Measurements from ENCODE around the gene METTL15.
"Not testable (repeated sequence)": the region's sequence is repeated elsewhere in the genome, so short reads cannot be mapped to it uniquely, and the experiment has no call there.

The METTL15 gene, protein sequence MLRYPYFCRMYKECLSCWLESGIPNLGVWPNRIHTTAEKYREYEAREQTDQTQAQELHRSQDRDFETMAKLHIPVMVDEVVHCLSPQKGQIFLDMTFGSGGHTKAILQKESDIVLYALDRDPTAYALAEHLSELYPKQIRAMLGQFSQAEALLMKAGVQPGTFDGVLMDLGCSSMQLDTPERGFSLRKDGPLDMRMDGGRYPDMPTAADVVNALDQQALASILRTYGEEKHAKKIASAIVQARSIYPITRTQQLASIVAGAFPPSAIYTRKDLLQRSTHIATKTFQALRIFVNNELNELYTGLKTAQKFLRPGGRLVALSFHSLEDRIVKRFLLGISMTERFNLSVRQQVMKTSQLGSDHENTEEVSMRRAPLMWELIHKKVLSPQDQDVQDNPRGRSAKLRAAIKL

DNA sequence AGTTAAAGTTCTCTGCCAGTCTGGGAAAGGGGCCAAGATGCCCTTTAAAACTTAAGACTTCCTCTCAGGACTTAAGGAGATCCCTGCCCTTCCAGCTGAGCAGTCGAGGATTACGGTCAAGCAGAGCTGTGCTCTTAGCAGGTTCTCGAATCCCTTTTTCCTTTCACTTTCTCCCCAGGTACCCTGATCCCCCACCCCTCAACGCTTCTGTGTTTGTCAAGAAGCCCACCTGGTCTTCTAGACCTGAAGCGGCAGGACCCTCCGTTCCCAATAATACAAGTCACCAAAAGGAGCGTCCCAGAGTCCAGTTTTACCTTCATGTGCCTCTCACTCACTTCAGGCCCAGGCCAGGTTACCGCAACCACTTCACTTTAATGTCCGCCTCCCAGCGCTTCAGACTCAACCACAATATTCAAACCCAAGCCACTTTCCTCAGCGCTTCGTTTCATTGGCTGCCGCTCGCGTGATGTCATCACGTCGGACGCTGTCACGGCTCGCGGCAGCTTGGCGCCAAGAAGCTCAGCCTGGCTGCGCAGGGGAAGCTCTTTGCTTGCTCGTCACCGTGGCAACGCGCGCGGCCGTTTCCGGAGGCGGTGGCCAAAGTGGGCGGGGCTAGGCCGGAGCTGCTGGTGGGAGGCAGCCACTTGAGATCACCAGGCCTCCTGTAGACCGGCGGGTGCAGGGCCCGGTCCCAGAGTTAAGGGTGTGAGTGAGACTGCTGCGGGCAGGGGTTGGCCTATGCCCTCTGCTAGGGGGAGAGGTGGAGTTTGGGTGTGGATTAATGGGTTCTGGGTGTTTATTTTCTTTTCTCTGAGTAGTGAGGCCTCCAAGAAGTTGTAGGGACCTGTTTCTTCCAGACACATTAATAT lies at the start of gene METTL15, which contains the start of gene KIF18A:
TSS of gene METTL15 (plus strand) at position 639 of the 869 bp plus-strand sequence. CDS start 4,947 bp downstream, outside the sequence.
TSS of gene KIF18A (minus strand) at position 407 of the 869 bp plus-strand sequence. CDS start 10,209 bp downstream, outside the sequence.
- DNase-seq: peak; percentile 92

DNA sequence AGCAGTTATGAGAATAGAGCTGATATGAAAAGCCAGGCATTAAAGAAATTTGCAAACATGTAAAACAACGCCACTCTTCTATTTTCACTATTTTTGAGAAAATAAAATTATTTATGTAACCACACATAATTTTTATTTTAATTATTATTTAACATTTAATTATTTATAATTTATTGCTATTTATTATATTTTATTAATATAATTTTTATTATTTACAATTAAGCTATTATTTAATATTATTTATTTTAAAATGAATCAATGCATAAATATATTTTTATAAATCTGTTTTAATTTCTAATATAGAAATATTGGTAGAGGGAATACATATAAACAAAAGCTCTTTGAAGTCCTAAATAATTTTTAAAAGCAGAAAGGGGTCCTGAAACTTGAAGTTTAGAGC lies 36.9 kb upstream of the METTL15 start:
- DNase-seq: no peak

DNA sequence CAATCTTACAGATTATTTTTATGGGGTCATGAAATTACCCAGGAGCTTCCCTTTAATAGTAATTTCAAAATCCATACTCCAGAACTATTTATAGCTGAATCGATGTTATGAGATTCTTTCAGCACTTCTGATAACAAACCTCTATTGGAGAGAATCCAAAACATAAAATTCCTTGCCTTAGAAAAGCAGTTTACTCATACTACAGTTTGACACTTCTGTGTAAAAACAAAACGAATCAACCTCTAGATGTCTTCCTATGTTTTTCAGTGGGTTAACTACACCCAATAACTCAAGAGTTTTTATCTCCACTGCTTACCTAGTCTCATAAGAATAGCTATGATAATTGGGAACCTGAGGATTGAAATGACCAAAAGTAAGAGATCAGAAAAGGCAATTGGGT lies 35.9 kb upstream of the METTL15 start:
- no peak for DNase-seq

DNA sequence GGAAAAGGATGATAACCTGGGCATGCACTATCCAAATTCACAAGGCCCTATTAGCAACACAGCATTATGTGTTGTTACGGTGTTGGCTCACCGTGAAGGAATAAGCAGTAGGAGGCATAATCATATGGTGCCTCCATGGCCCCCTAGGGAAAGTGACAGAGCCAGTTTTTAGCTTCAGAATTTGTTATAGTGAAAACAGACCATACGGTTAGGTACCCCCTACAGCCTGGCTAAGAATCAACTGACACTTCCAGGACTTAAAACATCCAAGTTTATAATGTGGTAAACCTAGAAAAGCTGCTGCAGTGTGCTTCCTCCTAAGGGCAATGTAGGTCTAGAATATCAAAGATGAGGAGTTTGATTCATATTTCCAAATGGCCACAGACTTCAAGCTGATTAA lies 30.7 kb upstream of the METTL15 start:
- DNase-seq: no peak

DNA sequence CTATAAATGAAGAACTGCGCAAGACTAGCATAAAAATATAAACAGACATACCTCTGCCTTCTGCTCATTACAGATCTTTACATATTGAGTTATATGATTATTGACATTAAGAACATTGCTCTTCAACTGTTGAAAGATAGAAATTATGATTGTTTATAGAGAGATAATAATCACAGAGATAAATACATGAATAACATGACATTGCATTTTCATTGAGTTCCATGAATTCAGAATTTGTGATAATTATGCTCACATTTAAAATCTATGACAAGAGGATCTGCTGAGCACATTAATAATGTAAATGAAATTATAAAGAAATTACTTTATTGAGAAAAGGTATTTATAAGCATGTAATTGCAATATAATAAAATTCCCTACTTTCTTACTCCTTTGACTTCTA lies 25.1 kb upstream of the METTL15 start:
- DNase-seq: no peak

DNA sequence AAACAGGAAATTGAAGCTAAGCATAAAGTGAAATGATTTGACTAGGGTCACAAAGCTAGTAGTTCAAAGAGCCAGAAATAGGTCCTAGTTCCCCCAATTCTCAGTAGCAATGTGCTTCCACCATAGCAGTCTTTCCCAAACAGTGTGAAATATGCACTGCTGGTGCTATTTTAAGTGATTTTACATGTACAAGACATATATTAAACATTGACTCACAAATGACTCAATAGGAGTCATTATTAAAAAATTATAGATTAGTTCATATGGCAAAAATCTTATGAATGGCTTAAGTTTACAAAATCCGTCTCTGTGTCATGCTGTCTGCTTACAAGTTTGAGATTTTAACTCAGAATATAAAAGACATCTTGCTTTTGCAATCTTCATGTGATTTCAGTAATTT lies 21.6 kb upstream of the METTL15 start:
- DNase-seq: no peak

DNA sequence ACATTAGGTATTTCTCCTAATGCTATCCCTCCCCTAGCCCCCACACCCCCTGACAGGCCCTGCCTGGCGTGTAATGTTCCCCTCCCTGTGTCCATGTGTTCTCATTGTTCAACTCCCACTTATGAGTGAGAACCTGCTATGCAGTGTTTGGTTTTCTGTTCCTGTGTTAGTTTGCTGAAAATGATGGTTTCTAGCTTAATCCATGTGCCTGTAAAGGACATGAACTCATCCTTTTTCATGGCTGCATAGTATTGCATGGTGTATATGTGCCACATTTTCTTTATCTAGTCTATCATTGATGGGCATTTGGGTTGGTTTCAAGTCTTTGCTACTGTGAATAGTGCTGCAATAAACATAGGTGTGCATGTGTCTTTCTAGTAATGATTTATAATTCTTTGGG lies 21.0 kb upstream of the METTL15 start:
- DNase-seq: not testable (repeated sequence)

DNA sequence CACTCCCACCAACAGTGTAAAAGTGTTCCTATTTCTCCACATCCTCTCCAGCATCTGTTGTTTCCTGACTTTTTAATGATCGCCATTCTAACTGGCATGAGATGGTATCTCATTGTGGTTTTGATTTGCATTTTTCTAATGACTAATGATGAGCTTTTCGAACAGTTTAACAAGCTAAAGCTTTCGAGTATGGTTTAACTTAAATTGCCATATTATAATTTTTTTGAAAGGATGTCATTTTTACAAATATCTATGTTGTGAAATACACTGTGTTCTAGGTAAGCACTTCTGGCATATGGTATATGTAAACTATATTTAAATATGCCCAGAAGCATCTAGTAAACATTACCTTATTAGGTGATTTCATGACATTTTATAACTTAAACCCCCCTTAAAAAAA lies 20.5 kb upstream of the METTL15 start:
- DNase-seq: not testable (repeated sequence)

DNA sequence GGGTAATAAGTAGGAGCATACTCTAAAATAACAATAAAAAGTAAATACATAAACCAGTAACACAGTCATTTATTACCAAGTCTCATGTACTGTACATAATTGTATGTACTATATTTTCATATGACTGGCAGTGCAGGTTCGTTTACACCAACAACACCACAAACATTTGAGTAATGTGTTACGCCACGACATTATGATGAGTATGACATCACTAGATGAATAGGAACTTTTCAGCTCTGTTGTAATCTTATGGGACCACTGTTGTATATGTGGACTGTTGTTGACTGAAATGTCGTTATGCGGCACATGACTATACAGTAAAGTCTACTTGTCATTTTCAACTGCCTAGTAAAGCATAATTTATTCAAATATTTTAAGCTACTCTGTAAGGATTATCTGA lies 18.8 kb upstream of the METTL15 start:
- no peak for DNase-seq

DNA sequence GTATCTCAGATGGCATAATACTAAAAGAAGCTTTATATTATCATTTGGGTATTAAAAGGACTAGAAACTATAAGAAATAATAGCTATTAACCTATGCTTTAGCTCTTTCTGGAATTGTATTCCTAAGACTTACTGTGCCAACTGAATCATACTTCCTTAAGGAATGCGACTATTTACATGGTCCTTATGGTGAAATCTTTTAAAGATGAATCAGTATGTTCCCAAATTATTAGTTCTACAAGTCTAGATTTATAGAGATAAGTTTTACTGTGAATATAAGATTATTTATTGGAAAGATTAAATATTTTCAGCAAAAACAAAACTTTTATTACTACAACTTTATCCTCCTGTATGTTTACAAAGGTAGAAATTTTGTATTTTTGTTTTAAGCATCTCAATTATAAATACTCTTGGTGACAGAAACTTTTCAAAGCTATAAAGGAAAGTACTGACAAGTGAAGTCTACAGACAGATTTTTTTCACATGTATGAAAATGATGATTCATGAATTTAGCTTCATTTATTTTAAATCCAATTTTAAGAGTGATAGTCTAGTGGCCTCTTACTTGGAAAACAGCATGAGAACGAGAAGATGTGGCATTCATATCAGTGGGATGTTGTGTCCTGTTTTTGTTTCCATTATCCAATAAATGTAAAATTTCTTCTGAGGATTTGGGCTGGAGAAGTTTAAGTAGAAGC lies 18.0 kb upstream of the METTL15 start:
- DNase-seq: no peak

DNA sequence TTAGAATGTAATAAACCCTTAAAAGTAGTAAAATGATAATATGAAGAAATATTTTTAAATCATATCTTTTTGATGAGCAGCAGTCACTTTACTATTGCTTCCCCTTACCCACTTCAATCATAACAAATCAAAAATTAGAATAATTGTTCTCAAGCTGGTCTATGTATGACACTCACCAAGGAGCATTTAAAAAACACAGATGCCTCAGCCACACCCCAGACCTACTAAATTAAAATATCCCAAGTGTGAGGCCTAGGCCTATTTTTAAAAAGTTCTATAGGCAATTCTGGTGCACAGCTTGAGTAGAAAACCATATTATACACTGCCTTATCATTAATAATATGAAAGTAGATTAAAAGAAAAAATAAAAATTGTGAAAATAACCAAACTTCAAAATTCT lies 15.4 kb upstream of the METTL15 start:
- no peak for DNase-seq

DNA sequence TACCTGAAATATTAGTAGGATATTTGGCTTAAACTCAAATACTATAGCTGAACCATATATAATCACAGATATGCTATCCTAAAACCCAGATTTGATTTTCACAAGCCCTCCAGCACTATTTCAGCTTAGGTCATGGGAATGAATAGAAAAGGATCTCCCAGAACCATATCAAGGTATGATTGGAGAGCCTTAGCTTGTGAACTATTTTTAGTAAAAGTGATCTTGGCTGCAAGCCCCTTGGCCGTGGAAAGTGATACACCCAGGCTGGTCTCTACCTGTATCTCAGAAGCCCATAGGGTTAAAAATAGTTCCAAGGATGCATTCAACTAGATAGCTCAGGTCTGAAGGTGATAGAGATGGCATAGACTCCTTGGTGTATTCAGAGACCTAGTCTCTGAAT lies 9.9 kb upstream of the METTL15 start:
- DNase-seq: no peak

DNA sequence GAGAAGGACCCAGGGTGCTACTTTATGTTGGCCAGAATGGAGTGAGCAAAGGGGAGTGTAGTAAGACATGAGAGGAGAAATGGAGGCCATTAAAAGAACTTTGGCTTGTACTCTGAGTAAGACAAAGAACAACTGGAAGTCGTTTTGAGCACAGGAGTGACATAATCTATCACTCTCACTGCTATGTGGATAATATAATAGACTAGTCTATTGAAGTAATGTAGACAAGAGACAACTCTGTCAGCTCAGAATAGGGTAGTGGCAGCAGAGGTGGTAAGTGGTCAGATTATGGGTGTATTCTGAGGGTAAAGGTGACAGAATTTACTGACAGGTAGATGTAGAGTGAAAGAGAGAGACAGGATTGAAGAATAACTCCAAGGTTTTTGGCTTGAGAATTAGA lies 8.5 kb upstream of the METTL15 start:
- no peak for DNase-seq

DNA sequence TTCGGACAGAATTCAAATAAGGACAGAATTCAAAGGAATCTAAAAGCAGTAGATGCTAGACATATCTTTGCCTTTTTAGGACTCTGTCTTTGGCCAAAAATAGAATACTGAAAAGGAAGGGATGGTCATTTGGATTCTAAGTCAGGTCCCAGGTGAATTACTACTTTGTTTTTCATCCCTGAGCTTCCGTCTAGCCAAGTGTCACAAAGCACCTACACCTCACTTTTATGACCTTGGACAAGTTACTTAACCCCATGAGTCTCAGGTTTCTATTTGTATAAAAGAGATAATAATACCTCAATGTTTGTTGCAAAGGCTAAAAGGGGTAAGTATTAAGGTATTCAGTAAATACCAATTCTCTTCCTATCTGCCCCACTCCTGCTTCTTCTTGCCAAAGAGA lies 7.5 kb upstream of the METTL15 start:
- DNase-seq: no peak

DNA sequence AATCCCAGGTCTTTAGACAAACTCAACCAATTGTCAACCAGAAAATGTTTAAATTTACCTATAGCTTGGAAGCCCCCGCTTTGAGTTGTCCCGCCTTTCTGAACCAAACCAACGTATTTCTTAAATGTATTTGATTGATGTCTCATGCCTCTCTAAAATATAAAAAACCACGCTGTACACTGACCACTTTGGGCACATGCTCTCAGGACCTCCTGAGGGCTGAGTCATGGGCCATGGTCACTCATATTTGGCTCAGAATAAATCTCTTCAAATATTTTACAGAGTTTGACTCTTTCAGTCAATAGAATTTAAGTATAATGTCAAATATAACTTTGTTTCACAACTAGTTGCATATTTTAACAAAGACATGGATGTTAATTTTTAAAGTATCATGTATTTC lies 5.9 kb upstream of the METTL15 start:
- not testable (repeated sequence) for DNase-seq

DNA sequence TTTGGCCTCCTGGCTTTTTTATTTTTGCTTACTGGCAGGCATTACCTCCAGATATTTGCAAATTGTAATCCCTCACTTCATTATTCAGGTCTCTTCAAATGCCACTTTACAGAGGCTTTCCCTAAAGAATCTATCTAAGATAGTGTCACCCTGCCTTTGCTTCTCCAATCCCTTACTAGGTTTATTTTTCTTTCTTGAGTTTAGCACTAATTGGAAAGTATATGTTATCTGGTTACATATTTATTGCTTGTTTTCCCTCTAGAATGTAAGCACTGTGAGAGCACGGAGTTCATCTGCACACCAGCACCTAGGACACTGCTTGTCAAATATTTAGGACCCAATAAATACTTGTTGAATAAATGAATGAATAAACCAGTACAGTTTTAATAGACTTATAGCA lies 3.8 kb upstream of the METTL15 start:
- DNase-seq: no peak

DNA sequence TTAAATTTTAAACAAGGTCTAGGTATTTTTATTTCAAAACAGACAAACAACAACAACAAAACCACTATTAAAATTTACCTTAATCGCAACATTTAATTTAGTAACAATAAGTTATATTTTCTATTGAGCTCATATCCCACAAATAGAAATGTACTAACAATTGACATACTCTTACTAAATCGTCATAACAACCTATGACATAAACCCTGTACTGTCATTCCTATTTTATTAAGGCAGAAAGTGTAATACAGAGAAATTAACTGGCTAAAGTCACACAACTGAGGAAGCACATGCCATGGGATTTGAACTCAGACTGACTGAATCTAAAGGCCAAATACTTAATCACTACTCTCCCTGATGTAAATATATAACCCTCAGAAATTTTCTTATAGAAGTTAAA lies 3.2 kb upstream of the METTL15 start:
- DNase-seq: no peak

DNA sequence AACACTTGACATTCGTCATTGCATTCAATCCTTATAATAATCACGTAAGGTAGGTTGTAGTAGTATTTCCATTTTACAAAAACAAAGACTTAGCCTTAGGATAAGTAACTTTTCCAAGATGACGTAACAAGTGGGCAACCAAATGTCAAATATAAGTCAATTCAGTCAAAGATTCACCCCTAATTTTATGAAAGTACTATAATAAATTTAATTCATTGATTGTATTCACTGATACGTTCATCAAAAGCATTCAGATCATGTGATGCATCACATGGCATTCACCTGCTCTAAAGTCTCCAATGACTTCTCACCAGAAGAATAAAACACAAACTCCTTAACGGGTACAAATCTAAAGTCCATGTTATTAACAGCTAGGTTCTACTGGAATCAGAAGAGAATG lies 2.3 kb upstream of the METTL15 start:
- no peak for DNase-seq

DNA sequence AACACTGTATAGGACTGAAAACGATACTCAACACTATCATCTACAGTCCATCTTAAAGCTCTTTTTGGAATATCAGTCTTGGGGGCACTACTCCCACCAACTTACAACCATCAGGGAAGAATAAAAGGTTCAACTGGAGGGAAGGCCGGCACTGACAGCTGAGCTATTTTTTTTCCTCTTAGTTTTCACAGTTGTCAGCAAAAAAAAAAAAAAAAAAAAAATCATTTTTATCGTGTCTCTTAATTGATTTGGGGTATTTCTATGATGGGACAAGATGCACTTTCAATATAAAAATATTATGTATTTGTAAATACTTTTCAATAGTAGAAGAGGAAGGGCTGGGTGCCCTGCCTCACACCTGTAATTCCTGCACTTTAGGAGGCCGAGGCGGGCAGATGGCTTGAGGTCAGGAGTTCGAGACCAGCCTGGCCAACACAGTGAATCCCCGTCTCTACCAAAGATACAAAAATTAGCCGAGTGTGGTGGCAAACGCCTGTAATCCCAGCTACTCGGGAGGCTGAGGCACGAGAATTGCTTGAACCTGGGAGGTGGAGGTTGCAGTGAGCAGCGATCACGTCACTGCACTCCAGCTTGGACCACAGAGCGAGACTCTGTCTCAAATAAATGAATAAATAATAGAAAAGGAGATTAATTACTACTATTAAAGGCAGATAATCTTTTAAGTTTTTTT lies 1.7 kb upstream of the METTL15 start:
- DNase-seq: no peak

DNA sequence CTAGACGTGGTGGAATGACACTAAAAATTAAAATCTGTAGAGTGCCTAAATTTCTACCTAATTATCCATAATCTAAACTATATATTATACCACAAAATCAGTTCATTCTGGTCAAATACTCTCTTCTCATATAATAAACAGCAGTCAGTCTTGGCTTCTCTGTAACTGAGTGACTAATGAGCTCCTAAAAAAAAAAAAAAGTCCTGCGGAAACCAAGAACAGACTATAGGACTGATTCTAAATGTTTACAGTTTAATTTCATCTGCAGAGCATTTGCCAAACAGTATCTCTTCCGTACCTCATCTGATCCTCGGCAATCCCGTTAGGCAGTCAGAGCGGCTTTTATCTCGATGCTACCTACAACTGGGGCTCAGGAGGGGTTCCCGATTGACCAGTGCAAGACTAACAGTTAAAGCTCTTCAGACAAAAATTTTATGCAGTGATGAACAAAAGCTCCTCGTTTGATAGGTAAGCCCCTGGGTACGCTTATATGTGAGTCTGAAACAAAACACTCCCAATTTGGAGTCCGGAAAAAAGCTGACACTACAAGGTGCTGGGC lies 918 bp upstream of the METTL15 start:
- peak; percentile 4 for DNase-seq

DNA sequence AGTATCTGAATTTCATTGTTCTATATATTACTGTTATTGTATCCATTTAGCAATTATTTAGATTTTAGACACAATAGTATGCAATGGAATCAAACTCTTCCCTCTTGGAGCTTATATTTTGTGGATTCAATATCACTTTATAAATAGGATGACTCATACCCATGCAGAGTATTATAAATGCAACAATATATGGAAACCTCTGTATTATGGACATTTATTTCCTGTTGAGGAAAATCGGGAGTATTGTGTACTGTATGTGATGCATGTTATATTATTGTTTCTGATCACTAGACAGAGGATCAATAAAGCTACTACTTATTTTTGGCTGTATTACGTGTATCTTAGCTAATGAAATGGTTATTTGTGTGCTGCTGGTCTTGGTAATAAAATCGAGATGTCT lies 770 bp downstream of the METTL15 start:
- DNase-seq: no peak

DNA sequence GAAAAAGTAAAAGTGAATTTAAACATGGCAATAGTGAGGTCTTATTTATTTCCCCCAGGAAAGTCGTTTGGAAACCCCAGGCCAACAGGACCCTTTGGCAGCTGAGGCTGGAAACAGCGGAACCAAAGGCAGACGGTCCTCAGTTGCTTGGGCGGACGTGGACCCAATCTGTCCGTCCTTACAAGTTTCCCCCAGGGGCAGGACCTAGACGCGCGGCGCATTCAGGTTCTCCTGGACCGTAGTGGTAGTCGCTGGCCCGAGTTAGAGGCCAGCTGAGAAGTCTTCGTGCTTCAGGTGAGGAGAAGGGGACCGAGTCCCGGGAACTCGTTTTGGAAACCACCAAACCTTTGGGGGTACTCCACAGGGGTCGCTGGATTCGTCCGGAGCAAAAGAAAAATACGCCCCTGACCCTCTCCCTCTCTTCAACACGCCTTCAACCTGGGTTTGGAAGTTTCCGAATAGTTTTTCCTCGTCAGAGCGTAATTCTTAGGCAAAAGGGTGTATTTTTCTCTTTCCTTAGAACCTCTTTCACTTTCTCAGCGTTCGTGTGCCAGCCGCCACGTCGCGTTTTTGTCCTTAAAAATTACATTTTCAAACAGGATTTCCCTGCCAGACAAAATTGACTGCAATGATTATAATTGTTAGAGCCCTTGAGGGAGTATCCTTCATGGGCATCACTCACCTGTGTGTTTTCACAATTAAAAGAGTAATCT lies 2.1 kb downstream of the METTL15 start:
- DNase-seq: peak; percentile 21
